Measurements from ENCODE around the gene PHLPP1.

- no peak for TF ChIP-seq CTCF (IDR thresholded peaks at IDR 0.05)
- no peak for TF ChIP-seq POLR2A (IDR thresholded peaks at IDR 0.05)
Measured at GRCh38 chr18:62749389-62749788, 34.0 kb downstream of the PHLPP1 start.

All from Peyer's patch (tissue), 4 donors.